ENCODE data around the gene HS6ST2. TPM values are rescaled to one million over a fixed set of nuclear protein-coding genes. Genes with fewer than 3 reads are reported as not detected.

HS6ST2 gene
- total RNA-seq, 2 experiments from 2014 or later, result not detected

GRCh38 chrX:132833373-132833772 is 125.1 kb downstream of the HS6ST2 start:
- H3K27me3 Mint-ChIP-seq (ENCODE audit: low read depth), result peaks cover 7% of the 10 kb centered on the region
- H3K27ac Mint-ChIP-seq, result no peak overlapping the region
- no peaks in the 10 kb centered on the region for H3K9me3 Mint-ChIP-seq (ENCODE audit: insufficient read depth)
- no peaks in the 10 kb centered on the region for H3K4me1 Mint-ChIP-seq (ENCODE audit: low read depth)
- H3K4me3 Mint-ChIP-seq, result no peak overlapping the region
- ATAC-seq (no peak), DNase-seq (no peak)
- H3K36me3 Mint-ChIP-seq (ENCODE audit: low read depth), result no peaks in the 10 kb centered on the region
- POLR2A ChIA-PET, result interaction anchor here (0.6 kb wide), 1 partner anchor 131 kb away, joined by 4 read pairs; no protein-coding TSS in a partner anchor
- CTCF ChIA-PET, result no interaction called here

- H3K27me3 Mint-ChIP-seq (ENCODE audit: low read depth), result no peaks in the 10 kb centered on the region
- H3K9me3 Mint-ChIP-seq (ENCODE audit: insufficient read depth), result no peaks in the 10 kb centered on the region
- ATAC-seq (no peak), DNase-seq (no peak)
- no peaks in the 10 kb centered on the region for H3K4me1 Mint-ChIP-seq (ENCODE audit: low read depth)
- CTCF ChIA-PET, result no interaction called here
- POLR2A ChIA-PET, result no interaction called here
- H3K36me3 Mint-ChIP-seq (ENCODE audit: low read depth), result no peaks in the 10 kb centered on the region
- no peak overlapping the region for H3K27ac Mint-ChIP-seq
- no peak overlapping the region for H3K4me3 Mint-ChIP-seq
These were observed 127.0 kb downstream of the HS6ST2 start for GRCh38 chrX:132831336-132831973.

- Mint-ChIP-seq H3K4me3 (no peak overlapping the region), H3K27me3 (ENCODE audit: low read depth) (no peaks in the 10 kb centered on the region), H3K9me3 (ENCODE audit: insufficient read depth) (no peaks in the 10 kb centered on the region), H3K27ac (no peak overlapping the region), H3K36me3 (ENCODE audit: low read depth) (no peaks in the 10 kb centered on the region), H3K4me1 (ENCODE audit: low read depth) (no peaks in the 10 kb centered on the region)
- no peak for ATAC-seq
- DNase-seq, result no peak
- CTCF ChIA-PET, result no interaction called here
- POLR2A ChIA-PET, result no interaction called here
These were observed 135.8 kb downstream of the HS6ST2 start for GRCh38 chrX:132822634-132823012.

GRCh38 chrX:132821974-132822633 is 136.3 kb downstream of the HS6ST2 start:
- CTCF ChIA-PET, result no interaction called here
- DNase-seq, result no peak
- Mint-ChIP-seq H3K27me3 (ENCODE audit: low read depth) (no peaks in the 10 kb centered on the region), H3K4me3 (no peak overlapping the region), H3K4me1 (ENCODE audit: low read depth) (no peaks in the 10 kb centered on the region), H3K27ac (no peak overlapping the region), H3K36me3 (ENCODE audit: low read depth) (no peaks in the 10 kb centered on the region), H3K9me3 (ENCODE audit: insufficient read depth) (no peaks in the 10 kb centered on the region)
- no peak for ATAC-seq
- POLR2A ChIA-PET, result no interaction called here

- no peaks in the 10 kb centered on the region for H3K4me1 Mint-ChIP-seq (ENCODE audit: low read depth)
- POLR2A ChIA-PET, result no interaction called here
- DNase-seq (no peak), ATAC-seq (no peak)
- CTCF ChIA-PET, result no interaction called here
- H3K4me3 Mint-ChIP-seq, result no peak overlapping the region
- H3K9me3 Mint-ChIP-seq (ENCODE audit: insufficient read depth), result no peaks in the 10 kb centered on the region
- no peak overlapping the region for H3K27ac Mint-ChIP-seq
- no peaks in the 10 kb centered on the region for H3K27me3 Mint-ChIP-seq (ENCODE audit: low read depth)
- no peaks in the 10 kb centered on the region for H3K36me3 Mint-ChIP-seq (ENCODE audit: low read depth)
These were observed 137.8 kb downstream of the HS6ST2 start for GRCh38 chrX:132820675-132821074.

- peaks cover 1% of the 10 kb centered on the region for H3K27me3 Mint-ChIP-seq (ENCODE audit: low read depth)
- ChIA-PET CTCF (no interaction called here), POLR2A (no interaction called here)
- no peak for ATAC-seq
- H3K27ac Mint-ChIP-seq, result no peak overlapping the region
- no peak for DNase-seq
- no peaks in the 10 kb centered on the region for H3K4me1 Mint-ChIP-seq (ENCODE audit: low read depth)
- no peak overlapping the region for H3K4me3 Mint-ChIP-seq
- no peaks in the 10 kb centered on the region for H3K9me3 Mint-ChIP-seq (ENCODE audit: insufficient read depth)
- no peaks in the 10 kb centered on the region for H3K36me3 Mint-ChIP-seq (ENCODE audit: low read depth)
These were observed 138.6 kb downstream of the HS6ST2 start for GRCh38 chrX:132819711-132820264.

- Mint-ChIP-seq H3K27ac (no peak overlapping the region), H3K4me3 (no peak overlapping the region), H3K36me3 (ENCODE audit: low read depth) (no peaks in the 10 kb centered on the region), H3K9me3 (ENCODE audit: insufficient read depth) (no peaks in the 10 kb centered on the region), H3K27me3 (ENCODE audit: low read depth) (peaks cover 4% of the 10 kb centered on the region), H3K4me1 (ENCODE audit: low read depth) (no peaks in the 10 kb centered on the region)
- DNase-seq, result no peak
- ChIA-PET CTCF (no interaction called here), POLR2A (no interaction called here)
- no peak for ATAC-seq
These were observed 139.8 kb downstream of the HS6ST2 start for GRCh38 chrX:132818638-132819037.

- Mint-ChIP-seq H3K9me3 (ENCODE audit: insufficient read depth) (no peaks in the 10 kb centered on the region), H3K36me3 (ENCODE audit: low read depth) (no peaks in the 10 kb centered on the region), H3K27me3 (ENCODE audit: low read depth) (peaks cover 6% of the 10 kb centered on the region), H3K27ac (no peak overlapping the region), H3K4me1 (ENCODE audit: low read depth) (no peaks in the 10 kb centered on the region), H3K4me3 (no peak overlapping the region)
- POLR2A ChIA-PET, result no interaction called here
- DNase-seq (no peak), ATAC-seq (no peak)
- CTCF ChIA-PET, result no interaction called here
These were observed 142.8 kb downstream of the HS6ST2 start for GRCh38 chrX:132815643-132816042.

- Mint-ChIP-seq H3K4me1 (ENCODE audit: low read depth) (no peaks in the 10 kb centered on the region), H3K36me3 (ENCODE audit: low read depth) (no peaks in the 10 kb centered on the region)
These were observed 147.3 kb downstream of the HS6ST2 start for GRCh38 chrX:132810964-132811712.

GRCh38 chrX:132810488-132810887 is 147.9 kb downstream of the HS6ST2 start:
- H3K9me3 Mint-ChIP-seq (ENCODE audit: insufficient read depth), result no peaks in the 10 kb centered on the region
- H3K27me3 Mint-ChIP-seq (ENCODE audit: low read depth), result peaks cover 6% of the 10 kb centered on the region
- ChIA-PET POLR2A (no interaction called here), CTCF (no interaction called here)
- DNase-seq (no peak), ATAC-seq (no peak)
- no peak overlapping the region for H3K27ac Mint-ChIP-seq
- no peaks in the 10 kb centered on the region for H3K36me3 Mint-ChIP-seq (ENCODE audit: low read depth)
- H3K4me3 Mint-ChIP-seq, result no peak overlapping the region
- H3K4me1 Mint-ChIP-seq (ENCODE audit: low read depth), result no peaks in the 10 kb centered on the region

More at GRCh38 chrX:132810964-132811712, 147.3 kb downstream of the HS6ST2 start:
- ATAC-seq, result no peak
- H3K27me3 Mint-ChIP-seq (ENCODE audit: low read depth), result peaks cover 6% of the 10 kb centered on the region
- ChIA-PET CTCF (no interaction called here), POLR2A (no interaction called here)
- no peak overlapping the region for H3K4me3 Mint-ChIP-seq
- no peak overlapping the region for H3K27ac Mint-ChIP-seq
- DNase-seq, result no peak
- no peaks in the 10 kb centered on the region for H3K9me3 Mint-ChIP-seq (ENCODE audit: insufficient read depth)

- CTCF ChIA-PET, result no interaction called here
These were observed 148.8 kb downstream of the HS6ST2 start for GRCh38 chrX:132809581-132809980.

GRCh38 chrX:132807411-132808030 is 150.9 kb downstream of the HS6ST2 start:
- Mint-ChIP-seq H3K4me3 (no peak overlapping the region), H3K36me3 (ENCODE audit: low read depth) (no peaks in the 10 kb centered on the region), H3K27ac (no peak overlapping the region), H3K4me1 (ENCODE audit: low read depth) (no peaks in the 10 kb centered on the region), H3K27me3 (ENCODE audit: low read depth) (no peaks in the 10 kb centered on the region), H3K9me3 (ENCODE audit: insufficient read depth) (no peaks in the 10 kb centered on the region)
- POLR2A ChIA-PET, result no interaction called here
- ATAC-seq (no peak), DNase-seq (no peak)
- CTCF ChIA-PET, result no interaction called here

More at GRCh38 chrX:132809581-132809980, 148.8 kb downstream of the HS6ST2 start:
- Mint-ChIP-seq H3K4me1 (ENCODE audit: low read depth) (no peaks in the 10 kb centered on the region), H3K27ac (no peak overlapping the region), H3K9me3 (ENCODE audit: insufficient read depth) (no peaks in the 10 kb centered on the region), H3K36me3 (ENCODE audit: low read depth) (no peaks in the 10 kb centered on the region), H3K4me3 (no peak overlapping the region), H3K27me3 (ENCODE audit: low read depth) (peaks cover 3% of the 10 kb centered on the region)
- POLR2A ChIA-PET, result no interaction called here
- ATAC-seq (no peak), DNase-seq (no peak)

All from activated CD8-positive, alpha-beta T cell treated with anti-CD3 and anti-CD28 coated beads, Interleukin-2, amount 10 ng/mL, durations not matched to agents 7 days and 5 days (primary cell).